Aorta (tissue), 5 donors: ENCODE data around the gene PHC2. TPM values are rescaled to one million over a fixed set of nuclear protein-coding genes. Genes with fewer than 3 reads are reported as not detected.

Experiments used
- ATAC-seq: fragments of 200-7000 bp; cut with Tn5 transposase; one replicate; pipeline ENCODE4 v1.9.1; 2022; ENCODE audit warnings: moderate library complexity; ENCODE audit not compliant: low FRiP score
- DNase-seq, 2 donors: peaks; one replicate each; pipeline ENCODE4 v3.0.0-alpha.2; 2020
- H3K27ac ChIP-seq, 2 donors: one replicate each; pipeline ENCODE4 v1.5.1; 2013; ENCODE audit warnings: low read length in 2 of 2, mild to moderate bottlenecking in 2 of 2, moderate library complexity in 2 of 2, control low read depth in 1 of 2, inconsistent platforms in 1 of 2, low read depth in 1 of 2
- H3K27me3 ChIP-seq, 2 donors: one replicate each; pipeline ENCODE4 v1.6.1; 2013; ENCODE audit warnings: control low read depth in 1 of 2, low read length in 1 of 2, mild to moderate bottlenecking in 1 of 2, moderate library complexity in 1 of 2; ENCODE audit not compliant: insufficient read depth in 2 of 2, control insufficient read depth in 1 of 2
- H3K36me3 ChIP-seq, 2 donors: one replicate each; pipeline ENCODE4 v1.6.1; 2013; ENCODE audit warnings: control low read depth in 1 of 2, low read length in 1 of 2, mild to moderate bottlenecking in 1 of 2; ENCODE audit not compliant: insufficient read depth in 2 of 2, control insufficient read depth in 1 of 2
- H3K4me1 ChIP-seq, 2 donors: one replicate each; pipeline ENCODE4 v1.6.1; 2013; ENCODE audit warnings: low read length in 2 of 2, control low read depth in 1 of 2, mild to moderate bottlenecking in 1 of 2, moderate library complexity in 1 of 2; ENCODE audit not compliant: insufficient read depth in 2 of 2, control insufficient read depth in 1 of 2
- H3K4me3 ChIP-seq, 2 donors: one replicate each; pipeline ENCODE4 v1.5.1; 2013; ENCODE audit warnings: low read length in 2 of 2, control low read depth in 1 of 2, mild to moderate bottlenecking in 1 of 2
- H3K9me3 ChIP-seq: one replicate; pipeline ENCODE4 v1.6.1; 2013; ENCODE audit warnings: mild to moderate bottlenecking, low read length; ENCODE audit not compliant: control insufficient read depth
- WGBS, 2 donors: extraction: QIAGEN DNeasy Blood & Tissue Kit; methylation state at CpG; one replicate each; pipeline ENCODE4 v1.1.7; 2013; 5-methylcytosine and 5-hydroxymethylcytosine counted together
- intact Hi-C, 2 donors: fragments of 100-400 bp; cut with DNase I; formaldehyde crosslinking; loops; one replicate each; pipeline versions ENCODE4 v1.14.2 to v1.15.0; 2022
- polyA plus RNA-seq, 2 donors: library from polyadenylated mRNA; stranded (reverse); fragments of 200-250 nt; gene quantifications; one replicate each; pipeline ENCODE4 v1.2.3, GENCODE V29; 2013
- total RNA-seq, 2 donors: library from RNA; stranded (reverse); fragmentation: NEBNext Ultra II Directional; extraction: Animal tissue kit (Norgen Biotek cat#: 25700); gene quantifications; one replicate each; pipeline ENCODE4 v1.2.1, GENCODE V29; 2021
- donor health status: healthy with polysubstance abuse.
- donor health status: Bipolar disorder and iron deficiency.
- donor health status: DM: no; HTN: no; CAD: no.
- donor health status: DM: no; HTN: no; CAD: no.
- donor health status: DM: yes; HTN: yes; CAD: no.

PHC2 gene
- total and polyA plus RNA-seq, 4 donors, result 82.4 to 156 (median 107) TPM

GRCh38 chr1:33344896-33345560 lies 85.9 kb downstream of the PHC2 start:
- H3K27me3 ChIP-seq, result no peaks in the 10 kb centered on the region
- ATAC-seq (no peak), DNase-seq (no peak)
- intact Hi-C loops, result loop anchor here (5.0 kb wide), 3 partner anchors 62 to 117 kb away; partner anchors contain the start of gene ZNF362 (in 1 of the 2)
- WGBS, 2 donors, result 1 to 7% methylated on average over 2 of the region's 2 CpGs
- H3K36me3 ChIP-seq, result no peaks in the 10 kb centered on the region
- peak overlapping the region in 1 of 2 donors; percentile 64 for H3K27ac ChIP-seq
- H3K4me3 ChIP-seq, result no peak overlapping the region
- H3K4me1 ChIP-seq, result peaks cover 9 to 24% of the 10 kb centered on the region in 2 donors
- no peaks in the 10 kb centered on the region for H3K9me3 ChIP-seq

- peaks cover 14 to 24% of the 10 kb centered on the region in 2 donors for H3K4me1 ChIP-seq
- intact Hi-C loops, result no loop called here
- no peaks in the 10 kb centered on the region for H3K27me3 ChIP-seq
- WGBS, 2 donors, result 4 to 7% methylated on average over 5 of the region's 5 CpGs
- no peak for ATAC-seq
- no peaks in the 10 kb centered on the region for H3K9me3 ChIP-seq
- no peaks in the 10 kb centered on the region for H3K36me3 ChIP-seq
- DNase-seq, result no peak
- H3K4me3 ChIP-seq, result no peak overlapping the region
- H3K27ac ChIP-seq, result peak overlapping the region in 1 of 2 donors; percentile 32
Measured at GRCh38 chr1:33343539-33343938, 87.4 kb downstream of the PHC2 start.

GRCh38 chr1:33342041-33342723 lies 88.7 kb downstream of the PHC2 start:
- peak overlapping the region in 1 of 2 donors; percentile 62 for H3K27ac ChIP-seq

GRCh38 chr1:33341190-33341589 lies 89.7 kb downstream of the PHC2 start:
- WGBS, 2 donors, result 48 to 58% methylated on average over 6 of the region's 6 CpGs
- Histone ChIP-seq H3K9me3 (no peaks in the 10 kb centered on the region), H3K4me3 (no peak overlapping the region), H3K4me1 (peaks cover 15 to 21% of the 10 kb centered on the region in 2 donors), H3K27ac (peak overlapping the region in 1 of 2 donors; percentile 16), H3K27me3 (no peaks in the 10 kb centered on the region), H3K36me3 (no peaks in the 10 kb centered on the region)
- DNase-seq, result no peak
- intact Hi-C loops, result no loop called here
- ATAC-seq, result no peak

More at GRCh38 chr1:33342041-33342723, 88.7 kb downstream of the PHC2 start:
- no peak overlapping the region for H3K4me3 ChIP-seq
- WGBS, 2 donors, result 7 to 12% methylated on average over 7 of the region's 7 CpGs
- ATAC-seq (peak; percentile 68), DNase-seq (peak; percentile 75 to 83)
- no peaks in the 10 kb centered on the region for H3K27me3 ChIP-seq
- no peaks in the 10 kb centered on the region for H3K9me3 ChIP-seq
- H3K4me1 ChIP-seq, result peaks cover 16 to 24% of the 10 kb centered on the region in 2 donors
- intact Hi-C loops, result no loop called here
- no peaks in the 10 kb centered on the region for H3K36me3 ChIP-seq

- Histone ChIP-seq H3K27me3 (no peaks in the 10 kb centered on the region), H3K9me3 (no peaks in the 10 kb centered on the region), H3K27ac (peak overlapping the region; percentile 78 to 81), H3K4me3 (peak overlapping the region in 1 of 2 donors; percentile 8), H3K36me3 (no peaks in the 10 kb centered on the region), H3K4me1 (peaks cover 15 to 18% of the 10 kb centered on the region in 2 donors)
- intact Hi-C loops, result loop anchor here in 1 of 2 donors (5.0 kb wide), 1 partner anchor 42 kb away; no protein-coding TSS in a partner anchor
- DNase-seq (no peak), ATAC-seq (peak; percentile 26)
- 0 to 5% methylated on average over 2 of the region's 2 CpGs for WGBS, 2 donors
Measured at GRCh38 chr1:33339413-33339812, 91.5 kb downstream of the PHC2 start.

- H3K36me3 ChIP-seq, result no peaks in the 10 kb centered on the region
- intact Hi-C loops, result loop anchor here in 1 of 2 donors (5.0 kb wide), 1 partner anchor 41 kb away; no protein-coding TSS in a partner anchor
- H3K9me3 ChIP-seq, result no peaks in the 10 kb centered on the region
- H3K27me3 ChIP-seq, result no peaks in the 10 kb centered on the region
- H3K27ac ChIP-seq, result peak overlapping the region; percentile 78 to 81
- peaks cover 14 to 15% of the 10 kb centered on the region in 2 donors for H3K4me1 ChIP-seq
- DNase-seq (peak in 1 of 2 donors; percentile 62), ATAC-seq (peak; percentile 73)
- WGBS, 2 donors, result 5% methylated on average over 14 of the region's 14 CpGs
- peak overlapping the region in 1 of 2 donors; percentile 8 for H3K4me3 ChIP-seq
Measured at GRCh38 chr1:33338440-33339211, 92.3 kb downstream of the PHC2 start.

- H3K4me1 ChIP-seq, result peaks cover 14 to 15% of the 10 kb centered on the region in 2 donors
- no peaks in the 10 kb centered on the region for H3K9me3 ChIP-seq
- no peak for DNase-seq
- 0 to 1% methylated on average over 1 of the region's 1 CpG for WGBS, 2 donors
- no peaks in the 10 kb centered on the region for H3K27me3 ChIP-seq
- peak overlapping the region; percentile 78 to 81 for H3K27ac ChIP-seq
- no peak overlapping the region for H3K4me3 ChIP-seq
- ATAC-seq, result peak; percentile 4
- no peaks in the 10 kb centered on the region for H3K36me3 ChIP-seq
- intact Hi-C loops, result loop anchor here in 1 of 2 donors (5.0 kb wide), 1 partner anchor 41 kb away; no protein-coding TSS in a partner anchor
Measured at GRCh38 chr1:33338048-33338439, 92.9 kb downstream of the PHC2 start.

GRCh38 chr1:33337441-33337840 lies 93.5 kb downstream of the PHC2 start:
- no peak for DNase-seq
- H3K4me1 ChIP-seq, result peaks cover 13 to 14% of the 10 kb centered on the region in 2 donors
- no peak for ATAC-seq
- WGBS, 2 donors, result 83 to 85% methylated on average over 6 of the region's 6 CpGs
- intact Hi-C loops, result loop anchor here in 1 of 2 donors (5.0 kb wide), 1 partner anchor 40 kb away; no protein-coding TSS in a partner anchor
- H3K9me3 ChIP-seq, result no peaks in the 10 kb centered on the region
- H3K27me3 ChIP-seq, result no peaks in the 10 kb centered on the region
- H3K4me3 ChIP-seq, result no peak overlapping the region
- peak overlapping the region; percentile 17 to 45 for H3K27ac ChIP-seq
- no peaks in the 10 kb centered on the region for H3K36me3 ChIP-seq
